Activated CD4-positive, alpha-beta T cell treated with anti-CD3 and anti-CD28 coated beads, Interleukin-2, Interleukin-4, amounts not matched to agents 100 ng/mL and 50 ng/mL, durations not matched to agents 16 hours and 8 hours (primary cell): ENCODE measurements around the gene OR7A10.

ENCODE experiments used
- DNase-seq: peaks from one replicate; pipeline ENCODE4 v3.0.0-alpha.2; 2020; ENCODE audit warnings: low spot score

Gene OR7A10

GRCh38 chr19:14848822-14849221 is at the start of gene OR7A10:
Gene OR7A10 (minus strand): TSS chr19:14848922. CDS start chr19:14841877, 7,045 bp downstream.
- DNase-seq, result no peak

DNA sequence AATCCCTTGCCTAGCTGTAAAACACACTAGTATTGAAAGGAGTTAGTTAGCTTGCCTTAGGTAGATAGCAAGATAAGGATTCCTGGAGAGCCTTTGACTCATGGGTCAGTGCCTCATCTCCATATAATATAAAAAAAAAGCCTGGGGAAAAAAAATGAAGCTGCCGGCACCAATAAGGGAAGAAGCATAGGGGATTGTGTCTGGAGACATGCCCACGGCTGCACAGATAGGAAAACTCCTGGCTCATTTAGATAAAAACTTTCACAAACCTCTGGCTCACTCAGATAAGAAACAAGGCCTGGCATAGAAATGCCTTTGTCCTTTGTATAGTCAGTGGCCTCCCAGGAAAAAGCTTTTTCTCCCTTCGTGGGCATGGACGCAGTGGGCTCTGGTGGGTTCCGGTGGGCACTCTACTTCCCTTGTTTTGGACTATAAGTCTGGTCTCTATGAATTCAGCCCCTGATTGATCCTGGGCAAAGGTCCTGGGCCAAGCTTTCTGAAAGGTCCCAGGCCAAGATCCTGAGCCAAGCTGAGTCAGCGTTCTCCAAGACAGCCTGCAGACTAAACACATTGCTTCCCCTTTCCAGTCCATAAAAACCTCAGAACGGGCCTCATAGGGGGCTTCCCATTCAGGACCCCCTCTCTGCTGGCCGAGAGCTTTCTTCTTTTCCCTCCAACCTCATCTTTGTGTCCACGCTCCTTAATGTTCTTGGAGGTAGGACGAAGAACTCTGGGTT is 42.1 kb upstream of the OR7A10 start:
- no peak for DNase-seq

DNA sequence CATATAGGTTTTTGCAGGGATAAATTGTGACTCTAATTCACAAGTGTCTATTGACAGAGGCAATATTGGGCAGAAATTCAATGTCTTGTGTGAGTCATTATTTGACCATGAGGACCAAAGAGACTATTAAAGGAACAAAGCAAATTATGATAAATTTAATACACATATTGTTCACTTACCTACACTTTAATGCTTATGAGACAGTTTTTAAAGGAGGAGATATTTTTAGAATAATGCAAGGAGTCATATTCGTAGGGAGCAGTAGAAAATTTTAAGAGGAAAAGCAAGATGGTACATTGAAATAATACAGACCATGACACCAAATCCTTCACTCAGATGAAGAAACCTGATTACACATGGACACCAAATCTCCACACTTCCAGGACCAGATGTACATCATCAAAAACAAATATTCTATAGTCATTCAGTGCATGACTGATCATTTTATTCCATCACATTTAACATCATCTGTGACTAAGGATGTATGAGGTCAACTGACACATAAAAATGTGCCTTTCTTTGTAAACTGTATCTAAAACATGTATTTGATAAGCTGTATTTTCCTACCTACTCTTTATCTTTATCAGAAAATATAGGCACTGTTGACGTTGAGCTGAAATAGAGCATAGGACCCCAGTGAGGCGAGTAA is 41.4 kb upstream of the OR7A10 start:
- DNase-seq, result no peak

DNA sequence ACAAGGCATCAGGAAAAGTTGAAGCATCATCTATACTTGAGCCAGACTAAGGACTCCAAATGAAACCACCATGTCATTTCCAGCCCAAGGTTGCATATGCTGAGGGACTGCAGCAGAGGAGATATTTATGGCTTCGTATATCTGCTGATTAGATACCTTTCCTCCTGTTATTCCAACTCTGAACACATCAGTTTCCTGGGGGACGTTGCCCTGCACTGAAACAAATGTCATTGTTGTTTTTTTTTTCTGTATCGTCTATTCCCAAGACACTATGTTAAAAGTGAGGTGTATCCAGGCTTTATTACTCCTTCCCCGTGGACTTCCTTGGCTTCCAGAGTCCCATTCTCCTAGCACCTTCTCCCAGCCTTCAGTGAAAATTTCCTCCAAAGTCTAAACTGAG is 37.3 kb upstream of the OR7A10 start, which contains the start of gene OR7A17:
TSS of gene OR7A17 (minus strand) at position 101 of the 400 bp plus-strand sequence. CDS start 4,777 bp downstream, outside the sequence.
- no peak for DNase-seq

DNA sequence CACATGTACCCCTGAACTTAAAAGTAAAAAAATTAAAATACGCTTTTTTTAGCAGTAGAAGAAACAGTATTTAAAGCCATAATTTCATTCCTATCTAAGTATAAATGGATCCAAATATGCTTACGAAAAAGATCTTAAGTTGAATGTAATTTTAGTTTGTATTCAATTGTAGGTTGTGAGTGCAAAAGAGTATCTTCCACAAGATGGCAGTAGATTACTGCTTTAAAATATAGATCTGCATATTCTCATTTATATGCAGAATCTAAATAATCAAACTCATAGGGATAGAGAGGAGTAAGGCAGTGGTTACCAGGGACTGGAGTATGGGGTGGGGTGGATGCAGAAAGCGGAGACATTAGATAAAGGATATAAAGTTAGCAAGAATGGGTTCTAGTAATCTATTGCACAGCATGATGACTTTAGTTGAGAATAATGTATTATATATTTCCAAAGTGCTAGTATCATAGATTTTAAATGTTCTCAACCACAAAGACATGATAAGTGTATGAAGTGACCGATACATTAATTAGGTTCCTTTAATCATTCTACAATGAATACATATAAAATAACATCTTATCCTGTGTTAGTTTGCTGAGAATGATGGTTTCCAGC is 23.0 kb upstream of the OR7A10 start:
- no peak for DNase-seq

DNA sequence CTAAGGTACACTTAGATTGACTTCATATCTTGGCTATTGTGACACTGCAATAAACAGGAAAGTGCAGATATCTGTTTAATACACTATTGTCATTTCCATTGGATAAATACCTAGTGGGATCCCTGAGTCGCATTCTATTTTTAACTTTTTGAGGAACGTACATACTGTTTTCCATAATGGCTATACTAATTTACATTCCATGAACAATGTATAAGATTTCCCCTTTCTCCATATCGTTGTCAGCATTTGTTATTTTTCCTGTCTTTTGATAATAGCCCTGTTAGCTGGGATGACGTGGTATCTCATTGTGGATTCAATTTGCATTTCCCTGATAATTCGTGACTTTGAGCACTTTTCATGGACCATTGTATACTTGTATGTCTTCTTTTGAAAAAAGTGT is 19.8 kb upstream of the OR7A10 start:
- DNase-seq, result no peak

GRCh38 chr19:14843578-14843977 is 5.1 kb downstream of the OR7A10 start:
- DNase-seq, result no peak

GRCh38 chr19:14843169-14843568 is 5.6 kb downstream of the OR7A10 start:
- no peak for DNase-seq

- DNase-seq, result no peak
Measured at GRCh38 chr19:14840206-14840605, 8.5 kb downstream of the OR7A10 start.

GRCh38 chr19:14837391-14837790 is 11.3 kb downstream of the OR7A10 start:
- no peak for DNase-seq

DNA sequence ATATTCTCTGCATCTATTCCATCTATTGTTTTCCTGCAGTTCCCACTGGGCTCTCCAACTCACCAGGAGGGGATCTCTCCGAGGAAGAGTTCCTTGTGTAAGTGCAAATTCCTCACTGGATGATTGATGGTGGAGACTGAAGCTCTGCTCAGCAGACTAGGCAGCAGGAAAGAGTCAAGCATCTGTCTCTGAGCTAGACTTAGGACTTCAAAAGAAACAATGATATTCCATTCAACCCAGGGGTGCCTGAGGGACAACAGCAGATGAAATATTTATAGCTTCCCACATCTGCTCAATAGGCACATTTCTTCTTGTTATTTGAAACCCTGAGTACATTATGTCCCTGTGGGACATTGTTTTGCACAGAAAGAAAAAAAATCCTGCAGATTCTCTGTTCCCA is 13.7 kb downstream of the OR7A10 start, which contains the start of the genes OR7A5 and OR7C1:
TSS of gene OR7A5 (minus strand) at position 175 of the 400 bp plus-strand sequence. CDS start 6,944 bp downstream, outside the sequence.
TSS of gene OR7C1 (minus strand) at position 175 of the 400 bp plus-strand sequence. CDS start 35,049 bp downstream, outside the sequence.
- no peak for DNase-seq

GRCh38 chr19:14830702-14831101 is 18.0 kb downstream of the OR7A10 start:
- DNase-seq, result no peak

DNA sequence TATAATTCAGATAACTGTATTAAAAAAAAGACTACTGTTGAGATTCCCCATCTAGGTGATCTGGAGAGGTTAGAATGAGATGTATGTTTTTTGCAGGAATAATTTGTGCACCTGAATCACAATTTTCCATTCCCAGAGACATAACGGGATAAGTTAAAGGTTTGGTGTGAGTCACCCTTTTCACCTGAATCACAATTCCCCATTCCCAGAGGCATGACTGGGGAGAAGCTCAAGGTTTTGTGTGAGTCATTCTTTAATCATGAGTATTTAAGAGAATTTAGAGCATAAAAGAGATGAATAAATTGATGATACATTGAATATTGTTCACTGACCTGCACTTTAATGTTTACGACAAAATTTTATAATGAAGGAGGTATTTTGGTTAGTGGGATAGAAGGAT is 22.7 kb downstream of the OR7A10 start:
- DNase-seq, result no peak

DNA sequence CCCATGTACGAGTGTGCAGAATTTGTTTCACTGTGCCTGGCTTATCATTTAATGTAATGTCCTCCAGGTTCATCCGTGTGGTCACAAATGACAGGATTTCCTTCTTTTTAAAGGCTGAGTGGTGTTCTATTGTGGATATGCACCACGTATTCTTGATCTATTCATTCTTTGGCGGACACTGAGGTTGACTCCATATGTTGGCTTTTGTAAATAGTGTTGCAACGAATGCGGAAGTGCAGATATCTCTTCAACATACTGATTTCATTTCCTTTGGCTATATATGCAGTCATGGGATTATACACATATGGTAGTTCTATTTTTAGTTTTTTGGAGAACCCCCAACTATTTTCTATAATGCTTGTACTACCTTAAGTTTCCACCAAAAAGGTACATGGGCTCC is 26.8 kb downstream of the OR7A10 start:
- DNase-seq, result no peak

- DNase-seq, result no peak
Measured at GRCh38 chr19:14818588-14818987, 30.1 kb downstream of the OR7A10 start.

DNA sequence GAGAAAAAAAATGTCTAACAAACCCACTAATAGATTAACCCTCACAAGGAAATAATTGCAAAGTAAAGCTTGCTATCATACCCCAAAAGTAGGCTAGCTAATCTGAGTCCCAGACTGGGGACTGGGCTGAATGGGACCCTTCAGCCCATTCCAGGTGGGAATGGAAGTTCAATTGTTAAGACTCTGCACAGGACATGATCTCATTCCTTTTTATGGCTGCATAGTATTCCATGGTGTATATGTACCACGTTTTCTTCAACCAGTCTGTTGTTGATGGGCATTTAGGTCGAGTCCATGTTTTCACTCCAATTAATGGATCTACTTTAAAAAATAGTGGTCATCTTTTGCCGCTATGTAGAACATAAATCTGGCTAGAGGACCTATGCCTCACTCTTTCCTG is 31.7 kb downstream of the OR7A10 start:
- DNase-seq, result no peak

- DNase-seq, result no peak
Measured at GRCh38 chr19:14814982-14815652, 33.6 kb downstream of the OR7A10 start.

GRCh38 chr19:14809272-14810057 is 39.3 kb downstream of the OR7A10 start:
- no peak for DNase-seq

DNA sequence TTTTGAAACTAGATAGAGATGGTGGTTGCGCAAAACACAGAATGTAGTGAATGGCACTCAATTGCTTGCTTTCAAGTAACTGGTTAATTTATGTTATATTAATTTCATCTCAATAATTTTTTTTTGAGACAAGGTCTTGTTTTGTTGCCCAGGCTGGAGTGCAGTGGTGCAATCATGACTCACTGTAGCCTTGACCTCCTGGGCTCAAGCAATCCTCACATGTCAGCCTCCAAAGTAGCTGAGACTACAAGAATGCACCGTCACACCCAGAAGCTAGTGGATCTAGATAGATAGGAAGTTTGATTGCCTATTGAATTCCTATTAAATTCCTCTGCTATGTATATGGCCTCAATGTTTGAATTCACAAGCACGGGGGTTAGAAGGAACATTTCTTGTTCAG is 44.0 kb downstream of the OR7A10 start:
- no peak for DNase-seq

DNA sequence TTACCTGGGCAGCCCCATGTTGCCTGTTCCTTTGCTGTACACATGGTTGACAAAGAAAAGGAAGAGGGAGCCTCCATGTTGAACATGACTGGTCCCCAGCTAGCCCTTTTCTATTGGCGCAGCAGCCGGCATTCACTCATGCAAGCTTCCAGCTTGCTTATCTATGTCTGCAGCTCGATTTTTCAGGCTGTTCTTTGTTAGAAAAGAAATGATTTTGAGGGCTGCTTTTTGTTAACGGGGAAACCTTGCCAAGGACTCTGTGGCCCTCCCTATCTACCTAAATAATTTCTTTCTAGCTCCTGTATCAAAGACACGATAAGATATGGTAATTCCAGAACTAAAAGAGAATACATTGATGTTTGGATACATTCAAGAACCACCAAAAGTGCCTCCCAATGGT is 50.0 kb downstream of the OR7A10 start:
- no peak for DNase-seq

DNA sequence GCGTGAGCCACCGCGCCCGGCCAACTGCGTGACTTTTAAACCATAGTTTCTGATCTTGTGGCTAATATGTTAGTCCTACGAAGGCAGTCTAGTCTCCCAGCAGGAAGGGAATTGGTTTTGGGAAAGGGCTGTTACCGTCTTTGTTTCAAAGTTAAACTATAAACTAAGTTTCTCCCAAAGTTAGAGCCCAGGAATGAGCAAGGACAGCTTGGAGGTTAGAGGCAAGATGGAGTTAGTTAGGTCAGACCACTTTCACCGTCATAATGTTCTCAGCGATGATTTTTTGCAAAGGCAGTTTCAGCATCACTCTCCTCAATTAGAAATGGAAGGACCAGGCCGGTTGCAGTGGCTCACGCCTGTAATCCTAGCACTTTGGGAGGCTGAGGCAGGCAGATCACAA is 52.7 kb downstream of the OR7A10 start:
- no peak for DNase-seq
